CD1c-positive myeloid dendritic cell (primary cell): Measurements from ENCODE around the gene OR8H3.
"Not testable (repeated sequence)": the region's sequence is repeated elsewhere in the genome, so short reads cannot be mapped to it uniquely, and the experiment has no call there.

Experiments
- DNase-seq: peaks from one replicate; pipeline ENCODE4 v3.0.0-alpha.2; 2016; ENCODE audit errors: extremely low spot score

The OR8H3 gene

GRCh38 chr11:56122073-56122472 is at the start of gene OR8H3:
TSS of gene OR8H3 (plus strand) at chr11:56122373. CDS start at chr11:56122373, 0 bp downstream.
- DNase-seq = no peak

- no peak for DNase-seq
Observed at GRCh38 chr11:56089697-56090096, 32.5 kb upstream of the OR8H3 start.

GRCh38 chr11:56093008-56093407 is 29.2 kb upstream of the OR8H3 start, which contains the start of gene OR8I2:
TSS of gene OR8I2 (plus strand) at chr11:56093308. CDS start at chr11:56093308, 0 bp downstream.
- no peak for DNase-seq

GRCh38 chr11:56103210-56103737 is 18.9 kb upstream of the OR8H3 start, which contains the start of gene OR8H2:
TSS of gene OR8H2 (plus strand) at chr11:56103687. CDS start at chr11:56105043, 1,356 bp downstream.
- no peak for DNase-seq

GRCh38 chr11:56140151-56140661 is 18.0 kb downstream of the OR8H3 start, which contains the start of gene OR8J3:
TSS of gene OR8J3 (minus strand) at chr11:56140201. CDS start at chr11:56137718, 2,483 bp downstream.
- DNase-seq = no peak

- DNase-seq = not testable (repeated sequence)
Observed at GRCh38 chr11:56143681-56144080, 21.5 kb downstream of the OR8H3 start.

GRCh38 chr11:56151376-56151775 is 29.2 kb downstream of the OR8H3 start:
- no peak for DNase-seq

GRCh38 chr11:56152333-56152732 is 30.2 kb downstream of the OR8H3 start:
- no peak for DNase-seq

- DNase-seq = no peak
Observed at GRCh38 chr11:56160217-56160616, 38.0 kb downstream of the OR8H3 start, which contains the start of gene OR8K5. TSS of gene OR8K5 (minus strand) at chr11:56160317. CDS start at chr11:56160317, 0 bp downstream.

GRCh38 chr11:56163804-56164203 is 41.6 kb downstream of the OR8H3 start:
- DNase-seq = no peak

- DNase-seq = no peak
Observed at GRCh38 chr11:56172256-56172830, 50.2 kb downstream of the OR8H3 start.
